ENCODE data around the gene CBX7.
"Not testable (repeated sequence)": the region's sequence is repeated elsewhere in the genome, so short reads cannot be mapped to it uniquely, and the experiment has no call there.

Gene CBX7

DNA sequence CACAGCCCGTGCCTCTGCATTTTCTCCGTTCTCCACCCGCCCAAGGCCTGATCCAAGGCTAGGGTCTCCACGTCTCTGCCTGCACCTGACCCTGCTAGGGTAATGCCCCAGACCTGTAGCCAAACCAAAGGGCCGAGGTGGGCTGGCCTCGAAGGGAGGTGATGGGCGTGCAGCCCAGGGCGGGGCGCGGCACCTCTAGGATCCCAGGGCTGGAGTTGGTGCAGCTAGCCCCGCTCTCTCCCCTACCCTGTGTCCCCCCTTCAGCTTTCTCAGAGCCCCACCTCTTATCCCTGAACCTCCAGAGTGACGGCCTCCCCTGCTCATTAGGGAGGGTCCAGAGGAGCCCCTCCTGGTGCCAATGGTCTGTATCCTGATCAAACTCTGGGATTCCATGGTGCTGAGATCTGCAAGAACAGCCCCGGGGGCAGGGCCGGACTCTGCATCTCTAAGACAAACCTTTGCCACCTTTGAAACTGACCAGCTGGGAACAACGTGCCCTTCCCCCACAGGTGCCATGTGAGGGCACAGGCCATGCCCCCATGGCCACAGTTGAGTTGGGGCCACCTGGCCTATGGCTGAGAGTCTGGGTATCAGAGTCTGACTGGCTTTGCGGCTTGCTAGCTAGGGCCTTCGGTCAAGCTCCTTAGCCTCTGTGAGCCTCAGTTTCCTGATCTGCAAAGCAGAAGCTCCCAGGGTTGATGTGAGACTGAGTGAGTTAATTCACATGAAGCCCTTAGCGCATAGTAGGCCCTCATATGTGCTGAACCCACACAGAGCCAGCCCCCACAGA, 23.1 kb upstream of the CBX7 start:
- Histone ChIP-seq H3K27ac (peak overlapping the region in 18 of 21 experiments; percentile 2 to 94 (median 74)), H3K4me3 (no peak overlapping the region)

- Histone ChIP-seq H3K27ac (peak overlapping the region in 20 of 21 experiments; percentile 29 to 94 (median 74)), H3K4me3 (no peak overlapping the region)
These were observed 22.2 kb upstream of the CBX7 start for GRCh38 chr22:39174498-39175352.

- peak overlapping the region in 20 of 21 experiments; percentile 29 to 94 (median 74) for H3K27ac ChIP-seq
- H3K4me3 ChIP-seq, result no peak overlapping the region
These were observed 21.5 kb upstream of the CBX7 start for GRCh38 chr22:39173787-39174497.

- no peak overlapping the region for H3K4me3 ChIP-seq
- peak overlapping the region in 18 of 21 experiments; percentile 23 to 94 (median 75) for H3K27ac ChIP-seq
These were observed 20.7 kb upstream of the CBX7 start for GRCh38 chr22:39173050-39173706.

DNA sequence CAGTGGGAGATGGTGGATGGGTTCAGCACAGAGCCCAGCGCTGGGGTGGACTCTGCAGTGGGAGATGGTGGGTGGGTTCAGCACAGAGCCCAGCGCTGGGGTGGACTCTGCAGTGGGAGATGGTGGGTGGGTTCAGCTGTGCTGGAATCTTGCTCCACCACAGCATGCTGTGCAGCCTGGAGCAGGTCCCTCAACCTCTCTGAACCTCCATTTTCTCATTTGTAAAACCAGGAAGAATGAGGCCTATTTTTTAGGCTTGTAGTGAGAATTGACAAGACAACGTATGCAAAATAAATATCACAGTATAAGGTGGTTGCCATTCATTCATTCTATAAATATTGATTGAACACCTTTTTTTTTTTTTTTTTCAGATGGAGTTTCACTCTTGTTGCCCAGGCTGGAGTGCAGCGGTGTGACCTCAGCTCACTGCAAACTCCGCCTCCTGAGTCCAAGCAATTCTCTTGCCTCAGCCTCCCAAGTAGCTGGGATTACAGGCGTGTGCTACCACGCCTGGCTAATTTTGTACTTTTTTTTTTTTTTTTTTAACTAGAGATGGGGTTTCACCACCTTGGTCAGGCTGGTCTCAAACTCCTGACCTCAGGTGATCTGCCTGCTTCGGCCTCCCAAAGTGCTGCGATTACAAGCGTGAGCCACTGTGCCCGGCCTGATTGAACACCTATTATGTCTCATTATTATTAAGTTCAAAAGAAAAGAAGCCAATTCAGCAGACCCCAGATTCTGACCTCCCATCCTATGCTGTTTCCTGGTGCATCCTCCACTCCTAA, 20.0 kb upstream of the CBX7 start:
- H3K4me3 ChIP-seq, result not testable (repeated sequence)
- H3K27ac ChIP-seq, result peak overlapping the region in 7 of 21 experiments; percentile 65 to 94 (median 79)

GRCh38 chr22:39171623-39172264, 19.3 kb upstream of the CBX7 start:
- Histone ChIP-seq H3K4me3 (no peak overlapping the region), H3K27ac (peak overlapping the region in 8 of 21 experiments; percentile 2 to 72 (median 48))

- H3K4me3 ChIP-seq, result no peak overlapping the region
- peak overlapping the region in 9 of 21 experiments; percentile 2 to 72 (median 50) for H3K27ac ChIP-seq
These were observed 18.5 kb upstream of the CBX7 start for GRCh38 chr22:39170825-39171622.

DNA sequence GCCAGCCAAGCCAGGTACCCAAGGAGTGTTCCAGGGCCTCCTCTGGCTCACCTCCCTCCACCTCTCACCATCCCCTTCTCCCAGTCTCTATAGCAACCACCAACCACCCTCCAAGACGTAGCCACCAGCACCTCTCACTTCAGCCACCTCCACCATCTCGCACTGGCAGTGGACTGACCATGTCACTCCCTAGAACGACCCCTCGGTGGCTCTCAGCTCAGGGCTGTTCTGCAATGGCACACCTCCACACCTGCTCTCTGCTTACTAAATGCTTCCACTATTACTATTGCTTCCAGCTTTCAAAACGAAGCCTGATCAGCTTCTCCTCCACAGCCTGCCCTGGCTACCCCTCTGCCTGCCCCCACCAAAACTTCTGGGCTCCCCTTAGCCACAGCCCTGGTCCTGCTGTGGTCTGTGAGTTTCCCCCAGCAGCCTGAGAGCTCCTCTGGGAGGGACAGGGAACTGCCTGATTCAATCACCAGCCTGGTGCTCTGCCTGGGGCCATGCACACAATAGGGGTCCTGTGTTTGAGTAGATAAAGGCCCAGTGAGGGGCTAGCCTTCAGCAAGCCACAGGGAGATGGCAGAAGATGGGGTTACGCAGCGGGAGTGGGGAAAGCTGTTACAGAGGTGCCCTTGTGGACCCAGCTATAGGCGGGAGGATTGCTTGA, 17.5 kb upstream of the CBX7 start:
- Histone ChIP-seq H3K27ac (no peak overlapping the region), H3K4me3 (no peak overlapping the region)

GRCh38 chr22:39166547-39166946, 14.1 kb upstream of the CBX7 start:
- Histone ChIP-seq H3K4me3 (no peak overlapping the region), H3K27ac (no peak overlapping the region)

GRCh38 chr22:39156093-39156492, 3.6 kb upstream of the CBX7 start:
- H3K4me3 ChIP-seq, H3K27ac ChIP-seq: not testable (repeated sequence)

DNA sequence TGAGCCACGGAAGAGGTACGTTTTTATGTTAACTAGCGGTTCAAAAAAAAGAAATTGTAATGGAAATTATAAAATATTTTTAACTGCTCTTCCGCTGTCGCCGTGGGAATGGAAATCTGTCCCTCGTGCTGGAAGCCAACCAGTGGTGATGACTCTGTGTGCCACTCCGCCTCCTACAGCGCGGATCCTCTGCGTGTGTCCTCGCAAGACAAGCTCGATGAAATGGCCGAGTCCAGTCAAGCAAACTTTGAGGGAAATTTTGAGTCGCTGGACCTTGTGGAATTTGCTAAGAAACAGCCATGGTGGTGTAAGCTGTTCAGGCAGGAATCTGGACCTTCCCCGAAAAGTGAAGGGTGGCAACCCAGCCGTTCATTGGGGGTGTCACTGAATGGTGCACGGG, 2.9 kb upstream of the CBX7 start:
- H3K27ac ChIP-seq, result no peak overlapping the region
- H3K4me3 ChIP-seq, result no peak overlapping the region

DNA sequence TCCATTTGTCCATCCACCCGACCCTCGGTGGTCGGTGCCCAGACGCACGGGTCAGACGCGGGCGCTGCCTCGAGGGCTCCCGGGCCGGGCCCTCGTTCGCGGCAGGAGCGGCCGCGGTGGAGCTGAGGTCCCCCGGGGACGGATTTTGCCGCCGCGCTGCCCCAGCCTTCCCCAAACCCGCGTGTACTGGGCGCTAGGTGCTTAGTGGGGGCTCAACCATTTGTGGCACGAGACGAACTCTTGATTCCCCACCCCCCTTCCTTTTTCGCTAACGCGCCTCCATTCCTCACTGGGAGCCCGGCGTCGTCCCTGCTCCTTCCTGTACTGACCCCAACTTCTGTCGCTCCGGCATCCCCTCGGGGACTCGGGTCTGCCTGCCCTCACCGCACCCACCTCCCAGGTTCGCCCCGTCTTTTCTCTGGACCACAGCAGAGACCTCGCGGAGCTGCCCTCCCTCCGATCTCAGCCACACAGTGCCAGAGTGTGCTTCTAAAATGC, 789 bp upstream of the CBX7 start:
- H3K27ac ChIP-seq, result peak overlapping the region in 19 of 21 experiments; percentile 12 to 87 (median 72)

DNA sequence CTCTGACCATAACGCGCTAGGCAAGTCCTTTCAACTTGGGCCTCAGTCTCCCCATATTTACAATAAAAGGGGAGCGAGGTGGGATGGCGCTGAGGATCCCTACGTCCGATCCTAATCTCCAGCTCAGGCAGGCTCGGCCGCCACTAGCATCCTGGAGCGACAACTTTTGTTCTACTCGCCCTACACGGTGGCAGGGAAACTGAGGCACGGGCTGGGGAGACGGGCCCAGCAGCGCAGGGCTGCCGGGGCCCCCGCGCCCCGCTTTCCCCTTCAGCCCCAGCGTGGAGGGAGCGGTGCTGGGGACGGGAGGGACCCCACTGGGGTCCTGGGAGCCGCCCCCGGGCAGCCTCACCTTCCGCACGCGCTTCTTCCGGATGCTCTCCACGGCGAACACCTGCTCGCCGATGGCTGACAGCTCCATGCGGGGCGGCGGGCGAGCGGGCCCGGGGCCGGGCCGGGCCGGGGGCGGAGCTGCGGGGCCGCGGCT, 413 bp downstream of the CBX7 start:
- peak overlapping the region in 20 of 21 experiments; percentile 20 to 93 (median 83) for H3K27ac ChIP-seq

More for the DNA sequence above, 789 bp upstream of the CBX7 start:
- H3K4me3 ChIP-seq, result peak overlapping the region; percentile 39 to 80 (median 71)

DNA sequence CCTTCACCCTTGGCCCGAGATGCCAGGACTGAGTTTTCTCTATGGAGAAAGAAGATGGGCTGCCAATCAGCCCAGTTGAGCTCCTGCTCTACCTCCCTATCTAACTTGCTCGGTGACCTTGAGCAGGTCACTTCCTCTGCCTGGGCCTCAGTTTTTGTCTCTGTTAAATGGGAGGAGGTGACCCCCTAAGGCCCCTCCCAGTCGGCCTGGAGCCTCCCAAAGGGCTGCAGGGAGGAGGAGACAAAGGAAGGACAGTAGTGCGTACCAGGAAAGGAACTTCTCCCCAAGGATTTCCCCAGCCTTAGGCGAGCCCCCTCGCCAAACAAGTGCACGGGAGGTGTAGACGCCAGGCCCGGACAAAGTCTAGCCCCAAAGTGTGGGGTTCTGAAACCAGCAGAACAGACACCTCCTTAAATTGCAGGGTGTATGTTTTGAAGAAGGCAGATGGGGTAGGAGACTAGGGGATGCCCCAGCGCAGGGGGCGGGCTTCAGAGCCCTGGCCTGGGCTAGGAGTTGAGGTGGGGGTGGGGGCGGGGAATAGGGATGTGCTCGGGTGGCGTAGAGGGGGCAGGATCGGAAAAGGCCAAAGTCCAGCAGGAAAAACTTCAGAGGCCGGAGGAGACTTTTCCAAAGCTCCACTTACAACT, 1.0 kb downstream of the CBX7 start:
- Histone ChIP-seq H3K27ac (peak overlapping the region in 17 of 21 experiments; percentile 41 to 93 (median 83)), H3K4me3 (peak overlapping the region; percentile 40 to 87 (median 75))

More for the DNA sequence above, 413 bp downstream of the CBX7 start:
- peak overlapping the region; percentile 40 to 87 (median 75) for H3K4me3 ChIP-seq

GRCh38 chr22:39150848-39151215, 1.6 kb downstream of the CBX7 start:
- H3K4me3 ChIP-seq, result peak overlapping the region in 1 of 7 experiments; percentile 77
- H3K27ac ChIP-seq, result peak overlapping the region in 7 of 21 experiments; percentile 82 to 93 (median 84)
